WTC11 (cell line): ENCODE data around the gene PTPN5. TPM values are rescaled to one million over a fixed set of nuclear protein-coding genes. Genes with fewer than 3 reads are reported as not detected.

Experiments used
- ATAC-seq: fragments of 200-7000 bp; cut with Tn5 transposase; 2 replicates; pipeline ENCODE4 v1.10.0; 2021; ENCODE audit warnings: mild to moderate bottlenecking, moderate library complexity
- CTCF ChIA-PET: fragments of 300-600 bp; sonication (Branson Sonifier 250); formaldehyde crosslinking; loops from one replicate; lab custom pipeline; 2021; ENCODE audit warnings: antibody characterized with exemption; lab: Charles Lee
- POLR2A ChIA-PET: fragments of 350-600 bp; sonication (Branson Sonifier 250); formaldehyde crosslinking; loops from one replicate; lab custom pipeline; 2021; ENCODE audit warnings: antibody characterized with exemption; lab: Charles Lee
- DNase-seq: peaks from one replicate; pipeline ENCODE4 v3.0.0; 2021; ENCODE audit warnings: low spot score
- H3K27ac Mint-ChIP-seq: 2 replicates; pipeline ENCODE4 v1.8.0; 2021; ENCODE audit warnings: mixed read lengths
- H3K27me3 Mint-ChIP-seq: 2 replicates; pipeline ENCODE4 v1.8.0; 2021; ENCODE audit warnings: low read depth, mild to moderate bottlenecking, moderate library complexity, mixed read lengths
- H3K36me3 Mint-ChIP-seq: 2 replicates; pipeline ENCODE4 v1.8.0; 2021; ENCODE audit warnings: mixed read lengths
- H3K4me1 Mint-ChIP-seq: 2 replicates; pipeline ENCODE4 v1.8.0; 2022; ENCODE audit warnings: mixed read lengths
- H3K4me3 Mint-ChIP-seq: 2 replicates; pipeline ENCODE4 v1.8.0; 2021; ENCODE audit warnings: mild to moderate bottlenecking, moderate library complexity, mixed read lengths
- H3K9me3 Mint-ChIP-seq: 2 replicates; pipeline ENCODE4 v1.8.0; 2021; ENCODE audit warnings: mixed read lengths
- ATF1 ChIP-seq: sonication (generic); formaldehyde crosslinking; IDR thresholded peaks from 2 replicates; pipeline ENCODE4 v1.8.1; 2023; ENCODE audit warnings: mild to moderate bottlenecking, moderate library complexity, missing genetic modification reagents
- CBFB ChIP-seq: sonication (generic); formaldehyde crosslinking; IDR thresholded peaks from 2 replicates; pipeline ENCODE4 v1.8.1; 2022; ENCODE audit warnings: mild to moderate bottlenecking, low read depth, missing genetic modification reagents
- CREM ChIP-seq: sonication (generic); formaldehyde crosslinking; IDR thresholded peaks from 2 replicates; pipeline ENCODE4 v1.8.1; 2022; ENCODE audit warnings: mild to moderate bottlenecking, missing genetic modification reagents, moderate library complexity
- ESRRA ChIP-seq: sonication (generic); formaldehyde crosslinking; IDR thresholded peaks from 2 replicates; pipeline ENCODE4 v1.8.1; 2022; ENCODE audit warnings: mild to moderate bottlenecking, missing genetic modification reagents, borderline replicate concordance
- ETV6 ChIP-seq: sonication (generic); formaldehyde crosslinking; IDR thresholded peaks from 2 replicates; pipeline ENCODE4 v1.8.1; 2022; ENCODE audit warnings: mild to moderate bottlenecking, missing genetic modification reagents
- FOXJ3 ChIP-seq: sonication (generic); formaldehyde crosslinking; IDR thresholded peaks from 2 replicates; pipeline ENCODE4 v1.9.0; 2021; ENCODE audit warnings: missing genetic modification reagents, mild to moderate bottlenecking, borderline replicate concordance
- GTF2I ChIP-seq: fragments of 250-450 bp; sonication (Bioruptor Pico); conservative IDR thresholded peaks from 2 replicates; pipeline ENCODE4 v1.4.0; 2021; ENCODE audit warnings: mild to moderate bottlenecking
- JUN ChIP-seq: sonication (generic); formaldehyde crosslinking; IDR thresholded peaks from 2 replicates; pipeline ENCODE4 v1.8.0; 2023; ENCODE audit warnings: mild to moderate bottlenecking, missing genetic modification reagents
- MXD4 ChIP-seq: fragments of 250-450 bp; sonication (Bioruptor Pico); IDR thresholded peaks from 2 replicates; pipeline ENCODE4 v1.8.0; 2021; ENCODE audit warnings: mild to moderate bottlenecking, moderate library complexity, borderline replicate concordance
- NFE2L1 ChIP-seq: sonication (generic); formaldehyde crosslinking; IDR thresholded peaks from 2 replicates; pipeline ENCODE4 v1.8.1; 2023; ENCODE audit warnings: missing genetic modification reagents
- SMAD4 ChIP-seq: sonication (generic); formaldehyde crosslinking; IDR thresholded peaks from 2 replicates; pipeline ENCODE4 v1.8.0; 2022; ENCODE audit warnings: mild to moderate bottlenecking, missing genetic modification reagents
- TEAD1 ChIP-seq: sonication (generic); formaldehyde crosslinking; IDR thresholded peaks from 2 replicates; pipeline ENCODE4 v1.8.0; 2022; ENCODE audit warnings: mild to moderate bottlenecking, missing genetic modification reagents
- ZNF138 ChIP-seq: sonication (generic); formaldehyde crosslinking; conservative IDR thresholded peaks from 2 replicates; pipeline ENCODE4 v1.8.1; 2022; ENCODE audit warnings: mild to moderate bottlenecking, moderate library complexity, missing genetic modification reagents
- total RNA-seq: library from RNA; stranded (reverse); gene quantifications from 3 replicates; pipeline ENCODE4 v1.2.3, GENCODE V29; 2021
- TF ChIP-seq, protein P1 (sequence below): fragments of 250-450 bp; sonication (Bioruptor Pico); IDR thresholded peaks from 2 replicates; pipeline ENCODE4 v1.9.0; 2021; ENCODE audit warnings: mild to moderate bottlenecking, borderline replicate concordance
- TF ChIP-seq, protein P2 (sequence below): sonication (generic); formaldehyde crosslinking; IDR thresholded peaks from 2 replicates; pipeline ENCODE4 v1.8.1; 2022; ENCODE audit warnings: low read depth, mild to moderate bottlenecking, moderate library complexity, missing genetic modification reagents, borderline replicate concordance
- TF ChIP-seq, protein P3 (sequence below): sonication (generic); formaldehyde crosslinking; IDR thresholded peaks from 2 replicates; pipeline ENCODE4 v1.8.0; 2023; ENCODE audit warnings: missing genetic modification reagents
- TF ChIP-seq, protein P4 (sequence below): sonication (generic); formaldehyde crosslinking; IDR thresholded peaks from 2 replicates; pipeline ENCODE4 v1.8.1; 2023; ENCODE audit warnings: mild to moderate bottlenecking, missing genetic modification reagents, borderline replicate concordance
- TF ChIP-seq, protein P5 (sequence below): sonication (generic); formaldehyde crosslinking; IDR thresholded peaks from 2 replicates; pipeline ENCODE4 v1.8.0; 2023; ENCODE audit warnings: missing genetic modification reagents, mild to moderate bottlenecking, borderline replicate concordance

PTPN5 gene
- total RNA-seq, 1 experiment from 2014 or later = 4.5 TPM

DNA sequence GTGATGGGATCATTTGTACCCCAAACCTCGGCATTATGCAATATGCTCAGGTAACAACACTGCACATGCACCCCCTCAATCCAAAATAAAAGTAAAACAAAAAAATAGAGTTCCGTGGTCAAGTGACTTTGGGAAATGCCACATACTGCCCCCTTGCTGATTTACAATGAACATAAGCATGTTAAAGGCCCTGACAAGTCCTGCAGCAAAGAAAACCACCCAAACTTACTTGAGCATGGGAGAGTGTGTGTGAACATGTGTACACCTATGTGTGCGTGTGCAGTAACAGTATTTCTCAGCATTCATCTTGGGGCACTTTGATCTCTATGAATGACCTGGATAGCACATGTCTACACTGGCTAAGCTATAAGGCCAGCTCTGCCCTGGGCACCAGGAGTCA, 49.8 kb downstream of the PTPN5 start (continued):
- TF ChIP-seq, protein P1, sequence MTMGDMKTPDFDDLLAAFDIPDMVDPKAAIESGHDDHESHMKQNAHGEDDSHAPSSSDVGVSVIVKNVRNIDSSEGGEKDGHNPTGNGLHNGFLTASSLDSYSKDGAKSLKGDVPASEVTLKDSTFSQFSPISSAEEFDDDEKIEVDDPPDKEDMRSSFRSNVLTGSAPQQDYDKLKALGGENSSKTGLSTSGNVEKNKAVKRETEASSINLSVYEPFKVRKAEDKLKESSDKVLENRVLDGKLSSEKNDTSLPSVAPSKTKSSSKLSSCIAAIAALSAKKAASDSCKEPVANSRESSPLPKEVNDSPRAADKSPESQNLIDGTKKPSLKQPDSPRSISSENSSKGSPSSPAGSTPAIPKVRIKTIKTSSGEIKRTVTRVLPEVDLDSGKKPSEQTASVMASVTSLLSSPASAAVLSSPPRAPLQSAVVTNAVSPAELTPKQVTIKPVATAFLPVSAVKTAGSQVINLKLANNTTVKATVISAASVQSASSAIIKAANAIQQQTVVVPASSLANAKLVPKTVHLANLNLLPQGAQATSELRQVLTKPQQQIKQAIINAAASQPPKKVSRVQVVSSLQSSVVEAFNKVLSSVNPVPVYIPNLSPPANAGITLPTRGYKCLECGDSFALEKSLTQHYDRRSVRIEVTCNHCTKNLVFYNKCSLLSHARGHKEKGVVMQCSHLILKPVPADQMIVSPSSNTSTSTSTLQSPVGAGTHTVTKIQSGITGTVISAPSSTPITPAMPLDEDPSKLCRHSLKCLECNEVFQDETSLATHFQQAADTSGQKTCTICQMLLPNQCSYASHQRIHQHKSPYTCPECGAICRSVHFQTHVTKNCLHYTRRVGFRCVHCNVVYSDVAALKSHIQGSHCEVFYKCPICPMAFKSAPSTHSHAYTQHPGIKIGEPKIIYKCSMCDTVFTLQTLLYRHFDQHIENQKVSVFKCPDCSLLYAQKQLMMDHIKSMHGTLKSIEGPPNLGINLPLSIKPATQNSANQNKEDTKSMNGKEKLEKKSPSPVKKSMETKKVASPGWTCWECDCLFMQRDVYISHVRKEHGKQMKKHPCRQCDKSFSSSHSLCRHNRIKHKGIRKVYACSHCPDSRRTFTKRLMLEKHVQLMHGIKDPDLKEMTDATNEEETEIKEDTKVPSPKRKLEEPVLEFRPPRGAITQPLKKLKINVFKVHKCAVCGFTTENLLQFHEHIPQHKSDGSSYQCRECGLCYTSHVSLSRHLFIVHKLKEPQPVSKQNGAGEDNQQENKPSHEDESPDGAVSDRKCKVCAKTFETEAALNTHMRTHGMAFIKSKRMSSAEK (CRISPR knock-in tag) = no peak
- TF ChIP-seq, protein P2, sequence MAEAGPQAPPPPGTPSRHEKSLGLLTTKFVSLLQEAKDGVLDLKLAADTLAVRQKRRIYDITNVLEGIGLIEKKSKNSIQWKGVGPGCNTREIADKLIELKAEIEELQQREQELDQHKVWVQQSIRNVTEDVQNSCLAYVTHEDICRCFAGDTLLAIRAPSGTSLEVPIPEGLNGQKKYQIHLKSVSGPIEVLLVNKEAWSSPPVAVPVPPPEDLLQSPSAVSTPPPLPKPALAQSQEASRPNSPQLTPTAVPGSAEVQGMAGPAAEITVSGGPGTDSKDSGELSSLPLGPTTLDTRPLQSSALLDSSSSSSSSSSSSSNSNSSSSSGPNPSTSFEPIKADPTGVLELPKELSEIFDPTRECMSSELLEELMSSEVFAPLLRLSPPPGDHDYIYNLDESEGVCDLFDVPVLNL (CRISPR knock-in tag) = no peak
- no peak for TF ChIP-seq ATF1 (CRISPR knock-in tag)
- TF ChIP-seq, protein P3, sequence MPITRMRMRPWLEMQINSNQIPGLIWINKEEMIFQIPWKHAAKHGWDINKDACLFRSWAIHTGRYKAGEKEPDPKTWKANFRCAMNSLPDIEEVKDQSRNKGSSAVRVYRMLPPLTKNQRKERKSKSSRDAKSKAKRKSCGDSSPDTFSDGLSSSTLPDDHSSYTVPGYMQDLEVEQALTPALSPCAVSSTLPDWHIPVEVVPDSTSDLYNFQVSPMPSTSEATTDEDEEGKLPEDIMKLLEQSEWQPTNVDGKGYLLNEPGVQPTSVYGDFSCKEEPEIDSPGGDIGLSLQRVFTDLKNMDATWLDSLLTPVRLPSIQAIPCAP (CRISPR knock-in tag) = no peak
- TF ChIP-seq ESRRA (CRISPR knock-in tag) = no peak

DNA sequence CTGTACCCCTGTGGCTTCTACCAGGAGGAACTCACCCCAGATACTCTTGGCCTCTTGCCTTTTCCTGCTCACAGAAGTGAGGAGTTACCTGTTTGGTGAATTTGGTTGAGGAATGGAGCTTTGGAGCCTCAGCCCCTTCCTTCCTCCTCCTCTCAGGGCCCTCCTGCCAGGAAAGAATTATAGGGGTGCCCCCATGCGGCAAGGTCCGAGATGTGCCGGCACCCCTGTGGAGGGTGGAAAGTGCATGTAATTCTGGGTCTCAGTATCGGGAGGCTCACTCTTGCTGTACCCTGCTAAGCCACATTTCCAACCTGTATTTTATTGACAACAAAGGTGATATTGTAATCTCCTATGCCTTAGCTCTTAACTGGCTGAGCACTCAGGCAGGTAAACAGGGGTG, 51.9 kb downstream of the PTPN5 start:
- Mint-ChIP-seq H3K27ac (no peak overlapping the region), H3K36me3 (no peaks in the 10 kb centered on the region), H3K27me3 (no peaks in the 10 kb centered on the region), H3K9me3 (no peaks in the 10 kb centered on the region), H3K4me1 (no peaks in the 10 kb centered on the region), H3K4me3 (no peak overlapping the region)
- ATAC-seq (no peak), DNase-seq (no peak)
- POLR2A ChIA-PET = no interaction called here
- CTCF ChIA-PET = interaction anchor here (0.6 to 3.5 kb wide), 8 partner anchors 9 to 635 kb away, joined by 3 to 16 read pairs (median 4); no protein-coding TSS in a partner anchor
- TF ChIP-seq JUN (no peak), MXD4 (CRISPR knock-in tag) (no peak), NFE2L1 (CRISPR knock-in tag) (no peak), ZNF138 (no peak), GTF2I (CRISPR knock-in tag) (no peak)

DNA sequence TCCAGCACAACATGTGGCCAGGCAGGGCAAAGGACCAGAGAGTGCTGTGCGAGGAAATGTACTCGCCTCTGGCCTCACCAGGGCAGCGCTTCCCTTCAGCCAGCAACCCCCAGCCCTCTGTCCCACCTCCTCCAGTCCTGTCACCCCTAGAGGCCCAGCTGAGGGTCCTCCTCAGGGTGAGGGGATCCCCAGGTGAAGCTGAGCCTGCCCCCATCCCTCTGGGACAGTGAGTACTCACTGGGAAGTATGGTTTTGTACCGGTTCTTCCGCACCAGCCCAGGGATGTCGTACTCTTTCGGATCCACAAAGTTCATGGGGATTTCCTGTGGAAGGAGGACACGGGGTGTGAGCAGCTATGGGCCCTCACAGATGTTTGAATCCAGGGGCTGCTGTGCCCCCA, 54.0 kb downstream of the PTPN5 start:
- no peaks in the 10 kb centered on the region for H3K36me3 Mint-ChIP-seq
- POLR2A ChIA-PET = interaction anchor here (0.6 kb wide), 1 partner anchor 21 kb away, joined by 3 read pairs; no protein-coding TSS in a partner anchor
- no peak overlapping the region for H3K27ac Mint-ChIP-seq
- no peak for TF ChIP-seq SMAD4 (CRISPR knock-in tag)
- no peak for TF ChIP-seq ESRRA (CRISPR knock-in tag)
- no peak for TF ChIP-seq CREM
- TF ChIP-seq, protein P4, sequence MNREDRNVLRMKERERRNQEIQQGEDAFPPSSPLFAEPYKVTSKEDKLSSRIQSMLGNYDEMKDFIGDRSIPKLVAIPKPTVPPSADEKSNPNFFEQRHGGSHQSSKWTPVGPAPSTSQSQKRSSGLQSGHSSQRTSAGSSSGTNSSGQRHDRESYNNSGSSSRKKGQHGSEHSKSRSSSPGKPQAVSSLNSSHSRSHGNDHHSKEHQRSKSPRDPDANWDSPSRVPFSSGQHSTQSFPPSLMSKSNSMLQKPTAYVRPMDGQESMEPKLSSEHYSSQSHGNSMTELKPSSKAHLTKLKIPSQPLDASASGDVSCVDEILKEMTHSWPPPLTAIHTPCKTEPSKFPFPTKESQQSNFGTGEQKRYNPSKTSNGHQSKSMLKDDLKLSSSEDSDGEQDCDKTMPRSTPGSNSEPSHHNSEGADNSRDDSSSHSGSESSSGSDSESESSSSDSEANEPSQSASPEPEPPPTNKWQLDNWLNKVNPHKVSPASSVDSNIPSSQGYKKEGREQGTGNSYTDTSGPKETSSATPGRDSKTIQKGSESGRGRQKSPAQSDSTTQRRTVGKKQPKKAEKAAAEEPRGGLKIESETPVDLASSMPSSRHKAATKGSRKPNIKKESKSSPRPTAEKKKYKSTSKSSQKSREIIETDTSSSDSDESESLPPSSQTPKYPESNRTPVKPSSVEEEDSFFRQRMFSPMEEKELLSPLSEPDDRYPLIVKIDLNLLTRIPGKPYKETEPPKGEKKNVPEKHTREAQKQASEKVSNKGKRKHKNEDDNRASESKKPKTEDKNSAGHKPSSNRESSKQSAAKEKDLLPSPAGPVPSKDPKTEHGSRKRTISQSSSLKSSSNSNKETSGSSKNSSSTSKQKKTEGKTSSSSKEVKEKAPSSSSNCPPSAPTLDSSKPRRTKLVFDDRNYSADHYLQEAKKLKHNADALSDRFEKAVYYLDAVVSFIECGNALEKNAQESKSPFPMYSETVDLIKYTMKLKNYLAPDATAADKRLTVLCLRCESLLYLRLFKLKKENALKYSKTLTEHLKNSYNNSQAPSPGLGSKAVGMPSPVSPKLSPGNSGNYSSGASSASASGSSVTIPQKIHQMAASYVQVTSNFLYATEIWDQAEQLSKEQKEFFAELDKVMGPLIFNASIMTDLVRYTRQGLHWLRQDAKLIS (CRISPR knock-in tag) = no peak
- TF ChIP-seq CBFB (CRISPR knock-in tag) = no peak
- TF ChIP-seq, protein P5, sequence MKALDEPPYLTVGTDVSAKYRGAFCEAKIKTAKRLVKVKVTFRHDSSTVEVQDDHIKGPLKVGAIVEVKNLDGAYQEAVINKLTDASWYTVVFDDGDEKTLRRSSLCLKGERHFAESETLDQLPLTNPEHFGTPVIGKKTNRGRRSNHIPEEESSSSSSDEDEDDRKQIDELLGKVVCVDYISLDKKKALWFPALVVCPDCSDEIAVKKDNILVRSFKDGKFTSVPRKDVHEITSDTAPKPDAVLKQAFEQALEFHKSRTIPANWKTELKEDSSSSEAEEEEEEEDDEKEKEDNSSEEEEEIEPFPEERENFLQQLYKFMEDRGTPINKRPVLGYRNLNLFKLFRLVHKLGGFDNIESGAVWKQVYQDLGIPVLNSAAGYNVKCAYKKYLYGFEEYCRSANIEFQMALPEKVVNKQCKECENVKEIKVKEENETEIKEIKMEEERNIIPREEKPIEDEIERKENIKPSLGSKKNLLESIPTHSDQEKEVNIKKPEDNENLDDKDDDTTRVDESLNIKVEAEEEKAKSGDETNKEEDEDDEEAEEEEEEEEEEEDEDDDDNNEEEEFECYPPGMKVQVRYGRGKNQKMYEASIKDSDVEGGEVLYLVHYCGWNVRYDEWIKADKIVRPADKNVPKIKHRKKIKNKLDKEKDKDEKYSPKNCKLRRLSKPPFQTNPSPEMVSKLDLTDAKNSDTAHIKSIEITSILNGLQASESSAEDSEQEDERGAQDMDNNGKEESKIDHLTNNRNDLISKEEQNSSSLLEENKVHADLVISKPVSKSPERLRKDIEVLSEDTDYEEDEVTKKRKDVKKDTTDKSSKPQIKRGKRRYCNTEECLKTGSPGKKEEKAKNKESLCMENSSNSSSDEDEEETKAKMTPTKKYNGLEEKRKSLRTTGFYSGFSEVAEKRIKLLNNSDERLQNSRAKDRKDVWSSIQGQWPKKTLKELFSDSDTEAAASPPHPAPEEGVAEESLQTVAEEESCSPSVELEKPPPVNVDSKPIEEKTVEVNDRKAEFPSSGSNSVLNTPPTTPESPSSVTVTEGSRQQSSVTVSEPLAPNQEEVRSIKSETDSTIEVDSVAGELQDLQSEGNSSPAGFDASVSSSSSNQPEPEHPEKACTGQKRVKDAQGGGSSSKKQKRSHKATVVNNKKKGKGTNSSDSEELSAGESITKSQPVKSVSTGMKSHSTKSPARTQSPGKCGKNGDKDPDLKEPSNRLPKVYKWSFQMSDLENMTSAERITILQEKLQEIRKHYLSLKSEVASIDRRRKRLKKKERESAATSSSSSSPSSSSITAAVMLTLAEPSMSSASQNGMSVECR = no peak
- TF ChIP-seq TEAD1 (CRISPR knock-in tag) = no peak
- TF ChIP-seq ETV6 (CRISPR knock-in tag) = no peak
- TF ChIP-seq FOXJ3 (CRISPR knock-in tag) = no peak
- H3K4me1 Mint-ChIP-seq = no peaks in the 10 kb centered on the region
- CTCF ChIA-PET = interaction anchor here (0.8 to 2.6 kb wide), 5 partner anchors 10 to 38 kb away, joined by 3 to 14 read pairs (median 5); no protein-coding TSS in a partner anchor
- no peak for ATAC-seq
- DNase-seq = no peak
- H3K27me3 Mint-ChIP-seq = no peaks in the 10 kb centered on the region
- H3K4me3 Mint-ChIP-seq = no peak overlapping the region
- H3K9me3 Mint-ChIP-seq = no peaks in the 10 kb centered on the region
